IPS DF 6.9 (cell line): ENCODE measurements around the gene PTGES3.

Experiments used
- DNase-seq: peaks from one replicate; pipeline ENCODE4 v3.0.0-alpha.2; 2013; ENCODE audit warnings: low read depth, low spot score
- H3K27ac ChIP-seq: one replicate; pipeline ENCODE4 v1.5.1; 2013; ENCODE audit warnings: low read length, control low read depth
- H3K27me3 ChIP-seq: 2 replicates; pipeline ENCODE4 v1.6.1; 2013; ENCODE audit warnings: mild to moderate bottlenecking, low read length; ENCODE audit not compliant: control insufficient read depth, insufficient read depth
- H3K36me3 ChIP-seq: 2 replicates; pipeline ENCODE4 v1.6.1; 2013; ENCODE audit warnings: low read length; ENCODE audit not compliant: control insufficient read depth, insufficient read depth
- H3K4me1 ChIP-seq: 2 replicates; pipeline ENCODE4 v1.6.1; 2013; ENCODE audit warnings: low read length; ENCODE audit not compliant: control insufficient read depth, insufficient read depth
- H3K4me3 ChIP-seq: 2 replicates; pipeline ENCODE4 v1.5.1; 2013; ENCODE audit warnings: mild to moderate bottlenecking, low read length
- H3K9me3 ChIP-seq: 2 replicates; pipeline ENCODE4 v1.6.1; 2013; ENCODE audit warnings: low read length, inconsistent platforms; ENCODE audit not compliant: control insufficient read depth, insufficient read depth
- WGBS: extraction: QIAGEN DNeasy Blood & Tissue Kit; methylation state at CpG from one replicate; pipeline ENCODE4 v1.1.7; 2013; ENCODE audit warnings: mixed read lengths, missing lambda C conversion rate; ENCODE audit not compliant: insufficient read length, insufficient coverage; 5-methylcytosine and 5-hydroxymethylcytosine counted together

PTGES3 gene

DNA sequence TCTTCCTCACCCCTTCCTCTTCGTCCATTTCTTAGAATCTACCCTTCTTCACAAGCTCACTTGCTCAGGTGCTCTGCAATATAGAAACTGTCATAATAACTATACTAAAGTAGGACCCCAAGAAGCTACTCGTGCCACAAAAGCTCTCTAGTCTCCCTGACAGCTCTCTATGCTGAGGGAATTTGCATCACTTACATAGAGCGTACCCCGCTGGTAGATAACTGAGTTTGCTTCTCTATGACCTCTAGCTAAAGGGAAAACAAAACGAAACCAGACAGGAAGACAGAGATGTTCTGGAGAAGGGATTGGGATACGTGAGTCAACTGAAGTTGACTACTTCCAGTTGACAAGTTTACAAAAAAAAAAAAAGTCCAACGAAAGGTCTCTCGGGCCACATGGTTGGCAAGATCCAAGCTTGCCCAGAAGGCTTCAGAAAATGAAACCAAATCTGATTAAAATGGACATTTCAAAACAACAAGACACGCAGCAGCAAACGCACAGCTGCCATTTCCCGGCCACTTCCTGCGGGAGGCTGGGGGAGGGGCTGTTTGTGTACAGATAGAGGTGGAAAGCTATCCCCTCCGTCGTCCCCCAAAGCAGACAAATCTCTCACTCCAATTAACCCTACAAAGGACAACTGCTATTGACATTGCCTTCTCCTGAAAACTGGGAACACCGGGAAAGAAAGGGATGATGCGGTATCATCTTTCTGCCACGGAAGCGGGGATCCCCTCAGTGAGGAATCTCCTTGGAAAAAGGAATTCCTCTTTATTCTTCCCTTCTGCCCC, 59.2 kb downstream of the PTGES3 start:
- H3K36me3 ChIP-seq, result no peaks in the 10 kb centered on the region
- peaks cover 7% of the 10 kb centered on the region for H3K4me1 ChIP-seq
- H3K27me3 ChIP-seq, result no peaks in the 10 kb centered on the region
- no peak for DNase-seq
- no peak overlapping the region for H3K27ac ChIP-seq
- 100% methylated on average over 1 of the region's 18 CpGs for WGBS
- H3K4me3 ChIP-seq, result peak overlapping the region; percentile 69
- no peaks in the 10 kb centered on the region for H3K9me3 ChIP-seq

- Histone ChIP-seq H3K36me3 (no peaks in the 10 kb centered on the region), H3K27me3 (no peaks in the 10 kb centered on the region), H3K27ac (no peak overlapping the region), H3K4me3 (no peak overlapping the region), H3K4me1 (peaks cover 3% of the 10 kb centered on the region; the same call in 1 of the 2 replicates), H3K9me3 (no peaks in the 10 kb centered on the region)
- no peak for DNase-seq
Measured at GRCh38 chr12:56626701-56627100, 61.4 kb downstream of the PTGES3 start.

- Histone ChIP-seq H3K27ac (no peak overlapping the region), H3K9me3 (no peaks in the 10 kb centered on the region), H3K4me1 (no peaks in the 10 kb centered on the region), H3K27me3 (no peaks in the 10 kb centered on the region), H3K4me3 (no peak overlapping the region), H3K36me3 (no peaks in the 10 kb centered on the region)
- DNase-seq, result no peak
- WGBS, result no CpG with 5 or more reads among the region's 1 CpG
Measured at GRCh38 chr12:56622535-56622934, 65.5 kb downstream of the PTGES3 start.

DNA sequence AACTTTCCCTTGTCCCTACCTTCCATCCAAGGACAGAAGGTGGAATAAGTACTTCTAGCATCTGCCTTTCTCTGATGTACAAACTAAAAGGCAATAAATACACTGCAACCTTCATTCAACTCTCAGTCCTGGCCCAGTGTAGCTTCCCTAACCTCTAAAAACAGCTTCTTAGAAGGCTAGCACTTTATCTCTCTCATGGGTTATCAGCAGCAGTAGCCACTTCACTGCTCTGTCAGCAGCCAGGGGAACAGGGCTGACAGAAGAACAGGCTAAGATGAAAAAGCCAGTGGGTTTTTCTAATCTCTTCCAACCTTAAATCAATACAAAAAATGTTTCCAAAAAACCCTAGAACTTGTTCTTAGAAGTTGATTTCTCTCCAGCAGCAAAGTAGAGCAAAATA, 71.2 kb downstream of the PTGES3 start:
- H3K27ac ChIP-seq, result no peak overlapping the region
- H3K27me3 ChIP-seq, result no peaks in the 10 kb centered on the region
- H3K4me3 ChIP-seq, result no peak overlapping the region
- DNase-seq, result no peak
- no peaks in the 10 kb centered on the region for H3K4me1 ChIP-seq
- H3K36me3 ChIP-seq, result peaks cover 29% of the 10 kb centered on the region
- no peaks in the 10 kb centered on the region for H3K9me3 ChIP-seq

DNA sequence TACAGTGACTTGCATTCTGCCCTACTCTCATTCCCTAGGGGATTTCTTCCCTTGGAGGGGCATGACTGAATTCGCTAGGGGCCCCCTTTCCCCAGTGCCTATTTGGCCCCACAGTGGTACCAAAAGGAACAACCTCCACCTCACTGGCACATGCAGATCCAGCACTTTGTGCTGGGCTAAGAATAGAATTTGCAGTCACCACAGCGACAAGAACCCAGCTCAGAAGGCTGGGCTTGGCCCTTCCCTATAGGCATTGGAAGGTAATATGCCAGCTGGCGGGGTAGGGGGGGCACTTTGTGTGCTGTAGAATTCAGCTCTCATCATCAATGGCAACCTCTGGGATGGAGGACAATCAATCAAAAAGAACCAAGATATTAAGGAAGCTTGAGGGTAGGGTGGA, 71.8 kb downstream of the PTGES3 start:
- Histone ChIP-seq H3K4me1 (no peaks in the 10 kb centered on the region), H3K4me3 (no peak overlapping the region), H3K36me3 (peaks cover 36% of the 10 kb centered on the region), H3K27ac (no peak overlapping the region), H3K9me3 (no peaks in the 10 kb centered on the region), H3K27me3 (no peaks in the 10 kb centered on the region)
- DNase-seq, result no peak
- no CpG with 5 or more reads among the region's 3 CpGs for WGBS

- no peaks in the 10 kb centered on the region for H3K9me3 ChIP-seq
- peaks cover 51% of the 10 kb centered on the region for H3K36me3 ChIP-seq
- H3K4me3 ChIP-seq, result no peak overlapping the region
- H3K27ac ChIP-seq, result no peak overlapping the region
- WGBS, result no CpG with 5 or more reads among the region's 8 CpGs
- no peaks in the 10 kb centered on the region for H3K4me1 ChIP-seq
- H3K27me3 ChIP-seq, result no peaks in the 10 kb centered on the region
- DNase-seq, result no peak
Measured at GRCh38 chr12:56614627-56615026, 73.5 kb downstream of the PTGES3 start.
